K562 (cell line): ENCODE data around the gene SCGB3A2.

Source experiments
- CBFA2T2 ChIP-seq: fragments of 450-650 bp; conservative IDR thresholded peaks from 2 replicates; pipeline ENCODE4 v1.6.1; 2017; ENCODE audit warnings: mild to moderate bottlenecking
- CXXC5 ChIP-seq: fragments of 250-450 bp; sonication (Bioruptor Pico); IDR thresholded peaks from 2 replicates; pipeline ENCODE4 v1.8.0; 2022; ENCODE audit warnings: inconsistent platforms, mild to moderate bottlenecking, moderate library complexity
- EP300 ChIP-seq: IDR thresholded peaks from 2 replicates; pipeline ENCODE4 v1.6.1; 2012; ENCODE audit warnings: low read length, improper control_type of control experiment
- JUN ChIP-seq, 2 experiments: sonication (generic) in 1 of 2; formaldehyde crosslinking in 1 of 2; IDR thresholded peaks; 2 replicates each; pipeline versions ENCODE4 v1.6.1 to v1.8.0; 2012 to 2022; ENCODE audit warnings: borderline replicate concordance in 2 of 2, mild to moderate bottlenecking in 2 of 2, improper control_type of control experiment in 1 of 2, low read depth in 1 of 2, low read length in 1 of 2, missing genetic modification reagents in 1 of 2
- POLR2A ChIP-seq: fragments of 450-650 bp; conservative IDR thresholded peaks from 2 replicates; pipeline ENCODE4 v1.6.1; 2016
- TCF3 ChIP-seq: sonication (generic); formaldehyde crosslinking; IDR thresholded peaks from 2 replicates; pipeline ENCODE4 v1.4.0; 2020; ENCODE audit warnings: mild to moderate bottlenecking, missing genetic modification reagents
- TEAD4 ChIP-seq, 2 experiments: sonication (generic) in 1 of 2; formaldehyde crosslinking in 1 of 2; IDR thresholded peaks; 2 replicates each; pipeline versions ENCODE4 v1.6.1 to v1.8.0; 2012 to 2022; ENCODE audit warnings: borderline replicate concordance in 1 of 2, inconsistent platforms in 1 of 2, low read length in 1 of 2, mild to moderate bottlenecking in 1 of 2, missing genetic modification reagents in 1 of 2
- ZNF124 ChIP-seq: sonication (generic); formaldehyde crosslinking; IDR thresholded peaks from 2 replicates; pipeline ENCODE4 v1.8.1; 2022; ENCODE audit warnings: missing genetic modification reagents
- TF ChIP-seq, protein P1 (sequence below), 3 experiments: IDR thresholded peaks in 2 of 3; conservative IDR thresholded peaks in 1 of 3; 2 replicates each; pipeline ENCODE4 v1.5.1; 2011 to 2012; ENCODE audit warnings: low read length in 3 of 3, mild to moderate bottlenecking in 3 of 3, control low read depth in 2 of 3, improper control_type of control experiment in 1 of 3, inconsistent platforms in 1 of 3, low read depth in 1 of 3, mixed read lengths in 1 of 3, moderate library complexity in 1 of 3; ENCODE audit not compliant: insufficient read depth in 2 of 3
- TF ChIP-seq, protein P2 (sequence below): fragments of 250-450 bp; sonication (Bioruptor Pico); IDR thresholded peaks from 2 replicates; pipeline ENCODE4 v1.5.0; 2021

DNA sequence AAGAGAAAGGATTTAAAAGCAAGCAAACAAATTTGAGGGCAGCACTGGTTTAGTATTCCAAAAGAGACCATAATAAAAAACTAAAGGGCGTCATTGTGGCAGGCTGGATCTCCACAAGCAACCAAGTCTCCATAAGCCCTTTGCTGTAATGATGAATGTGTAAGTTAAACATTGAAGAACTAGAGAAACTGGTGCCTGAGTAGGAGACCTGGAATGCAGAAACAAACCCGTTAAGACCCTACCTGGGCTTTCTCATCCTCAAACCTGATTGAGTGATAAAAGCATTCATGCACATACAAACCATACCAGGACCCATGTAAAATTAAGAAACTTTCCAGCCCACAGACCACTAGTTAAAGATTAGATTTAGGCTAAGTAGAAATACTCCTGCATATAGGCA, 1.9 kb upstream of the SCGB3A2 start:
- TF ChIP-seq TEAD4 (IDR thresholded peaks at IDR 0.05; ENCODE audit: low read length), result no peak
- no peak for TF ChIP-seq TEAD4 (CRISPR knock-in tag; IDR thresholded peaks at IDR 0.05; ENCODE audit: borderline replicate concordance)
- TF ChIP-seq, protein P1, sequence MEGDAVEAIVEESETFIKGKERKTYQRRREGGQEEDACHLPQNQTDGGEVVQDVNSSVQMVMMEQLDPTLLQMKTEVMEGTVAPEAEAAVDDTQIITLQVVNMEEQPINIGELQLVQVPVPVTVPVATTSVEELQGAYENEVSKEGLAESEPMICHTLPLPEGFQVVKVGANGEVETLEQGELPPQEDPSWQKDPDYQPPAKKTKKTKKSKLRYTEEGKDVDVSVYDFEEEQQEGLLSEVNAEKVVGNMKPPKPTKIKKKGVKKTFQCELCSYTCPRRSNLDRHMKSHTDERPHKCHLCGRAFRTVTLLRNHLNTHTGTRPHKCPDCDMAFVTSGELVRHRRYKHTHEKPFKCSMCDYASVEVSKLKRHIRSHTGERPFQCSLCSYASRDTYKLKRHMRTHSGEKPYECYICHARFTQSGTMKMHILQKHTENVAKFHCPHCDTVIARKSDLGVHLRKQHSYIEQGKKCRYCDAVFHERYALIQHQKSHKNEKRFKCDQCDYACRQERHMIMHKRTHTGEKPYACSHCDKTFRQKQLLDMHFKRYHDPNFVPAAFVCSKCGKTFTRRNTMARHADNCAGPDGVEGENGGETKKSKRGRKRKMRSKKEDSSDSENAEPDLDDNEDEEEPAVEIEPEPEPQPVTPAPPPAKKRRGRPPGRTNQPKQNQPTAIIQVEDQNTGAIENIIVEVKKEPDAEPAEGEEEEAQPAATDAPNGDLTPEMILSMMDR (IDR thresholded peaks at IDR 0.05 in 2 of 3, conservative IDR thresholded peaks at IDR 0.05 in 1 of 3; ENCODE audit: insufficient read depth in 2 of 3, low read depth in 1 of 3, low read length in 3 of 3), result no peak
- no peak for TF ChIP-seq CBFA2T2
- TF ChIP-seq TCF3, result no peak
- TF ChIP-seq ZNF124, result no peak
- no peak for TF ChIP-seq EP300
- TF ChIP-seq POLR2A, result no peak
- no peak for TF ChIP-seq CXXC5
- TF ChIP-seq JUN (IDR thresholded peaks at IDR 0.05; ENCODE audit: borderline replicate concordance, low read depth, low read length), result no peak
- no peak for TF ChIP-seq JUN (CRISPR knock-in tag; IDR thresholded peaks at IDR 0.05; ENCODE audit: borderline replicate concordance)
- TF ChIP-seq, protein P2, sequence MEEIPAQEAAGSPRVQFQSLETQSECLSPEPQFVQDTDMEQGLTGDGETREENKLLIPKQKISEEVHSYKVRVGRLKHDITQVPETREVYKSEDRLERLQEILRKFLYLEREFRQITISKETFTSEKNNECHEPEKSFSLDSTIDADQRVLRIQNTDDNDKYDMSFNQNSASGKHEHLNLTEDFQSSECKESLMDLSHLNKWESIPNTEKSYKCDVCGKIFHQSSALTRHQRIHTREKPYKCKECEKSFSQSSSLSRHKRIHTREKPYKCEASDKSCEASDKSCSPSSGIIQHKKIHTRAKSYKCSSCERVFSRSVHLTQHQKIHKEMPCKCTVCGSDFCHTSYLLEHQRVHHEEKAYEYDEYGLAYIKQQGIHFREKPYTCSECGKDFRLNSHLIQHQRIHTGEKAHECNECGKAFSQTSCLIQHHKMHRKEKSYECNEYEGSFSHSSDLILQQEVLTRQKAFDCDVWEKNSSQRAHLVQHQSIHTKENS (CRISPR knock-in tag), result no peak
